Cardiac muscle cell (in vitro differentiated cells and primary cell): ENCODE results near the gene AJAP1. TPM values are rescaled to one million over a fixed set of nuclear protein-coding genes. Genes with fewer than 3 reads are reported as not detected.
A peak's percentile ranks its signal among the peaks of the same experiment; 100 is the strongest.

Source experiments
- DNase-seq, 2 donors: peaks; one replicate each; pipeline versions ENCODE4 v3.0.0 to v3.0.0-alpha.2; 2010 to 2017; ENCODE audit warnings: low read depth in 1 of 2, low spot score in 1 of 2
- H3K27ac ChIP-seq: fragments of 200-600 bp; sonication (generic); 2 replicates; pipeline ENCODE4 v1.5.1; 2016
- H3K27me3 ChIP-seq: fragments of 200-600 bp; sonication (generic); 2 replicates; pipeline ENCODE4 v1.6.0; 2016; ENCODE audit warnings: control low read depth
- H3K36me3 ChIP-seq: fragments of 200-600 bp; sonication (generic); 2 replicates; pipeline ENCODE4 v1.5.1; 2016; ENCODE audit warnings: control low read depth
- H3K4me1 ChIP-seq: fragments of 200-600 bp; sonication (generic); 2 replicates; pipeline ENCODE4 v1.8.1; 2017; ENCODE audit warnings: low read depth, mild to moderate bottlenecking, mixed run types
- H3K4me3 ChIP-seq: fragments of 200-600 bp; sonication (generic); 2 replicates; pipeline ENCODE4 v1.5.1; 2016; ENCODE audit warnings: mild to moderate bottlenecking
- H3K9me3 ChIP-seq: fragments of 200-600 bp; sonication (generic); 2 replicates; pipeline ENCODE4 v1.5.1; 2017; ENCODE audit warnings: low read depth, mild to moderate bottlenecking, control low read depth
- CTCF ChIP-seq: IDR thresholded peaks from 2 replicates; pipeline ENCODE4 v1.5.1; 2012; ENCODE audit warnings: low read depth, mild to moderate bottlenecking, low read length
- polyA plus RNA-seq: library from polyadenylated mRNA; unstranded; fragments of >200 nt; fragmentation: Nextera tagmentation; extraction: Ambion mirVana; gene quantifications from 2 replicates; pipeline ENCODE4 v1.2.1, GENCODE V29; 2016
- total RNA-seq: library from RNA; depleted of rRNA; stranded (reverse); fragments of >200 nt; gene quantifications from 2 replicates; pipeline ENCODE4 v1.2.3, GENCODE V29; 2016

The AJAP1 gene
- total and polyA plus RNA-seq, 2 experiments from 2014 or later: not detected

GRCh38 chr1:4803335-4803734, 148.9 kb downstream of the AJAP1 start:
- no peak for TF ChIP-seq CTCF
- no peaks in the 10 kb centered on the region for H3K4me1 ChIP-seq
- H3K4me3 ChIP-seq: no peak overlapping the region
- H3K27ac ChIP-seq: no peak overlapping the region
- no peak for DNase-seq
- H3K36me3 ChIP-seq: no peaks in the 10 kb centered on the region
- no peaks in the 10 kb centered on the region for H3K9me3 ChIP-seq
- H3K27me3 ChIP-seq: peaks cover 28% of the 10 kb centered on the region

- Histone ChIP-seq H3K4me3 (no peak overlapping the region), H3K4me1 (no peaks in the 10 kb centered on the region), H3K27ac (no peak overlapping the region), H3K36me3 (no peaks in the 10 kb centered on the region), H3K27me3 (peaks cover 20% of the 10 kb centered on the region), H3K9me3 (no peaks in the 10 kb centered on the region)
- TF ChIP-seq CTCF: no peak
- no peak for DNase-seq
Measured at GRCh38 chr1:4805987-4806386, 151.6 kb downstream of the AJAP1 start.

GRCh38 chr1:4820543-4820942, 166.1 kb downstream of the AJAP1 start:
- no peaks in the 10 kb centered on the region for H3K9me3 ChIP-seq
- no peaks in the 10 kb centered on the region for H3K36me3 ChIP-seq

GRCh38 chr1:4825800-4826450, 171.5 kb downstream of the AJAP1 start:
- Histone ChIP-seq H3K4me3 (no peak overlapping the region), H3K9me3 (no peaks in the 10 kb centered on the region), H3K27me3 (peaks cover 7% of the 10 kb centered on the region), H3K36me3 (no peaks in the 10 kb centered on the region), H3K27ac (no peak overlapping the region), H3K4me1 (no peaks in the 10 kb centered on the region)
- peak in 1 of 2 donors; percentile 23 for DNase-seq
- TF ChIP-seq CTCF: peak; percentile 4

More at GRCh38 chr1:4820543-4820942, 166.1 kb downstream of the AJAP1 start:
- TF ChIP-seq CTCF: no peak
- H3K27ac ChIP-seq: no peak overlapping the region
- H3K27me3 ChIP-seq: peaks cover 2% of the 10 kb centered on the region
- no peak for DNase-seq
- no peaks in the 10 kb centered on the region for H3K4me1 ChIP-seq
- no peak overlapping the region for H3K4me3 ChIP-seq

GRCh38 chr1:4830707-4831106, 176.3 kb downstream of the AJAP1 start:
- Histone ChIP-seq H3K9me3 (no peaks in the 10 kb centered on the region), H3K4me1 (no peaks in the 10 kb centered on the region), H3K36me3 (no peaks in the 10 kb centered on the region), H3K27ac (no peak overlapping the region), H3K27me3 (peaks cover 3% of the 10 kb centered on the region), H3K4me3 (no peak overlapping the region)
- no peak for DNase-seq
- TF ChIP-seq CTCF: no peak
